GM18502 (cell line): ENCODE data around the gene YY1.
"Not testable (repeated sequence)": the region's sequence is repeated elsewhere in the genome, so short reads cannot be mapped to it uniquely, and the experiment has no call there.

Experiments used
- ATAC-seq: cut with Tn5 transposase; IDR thresholded peaks from one replicate; pipeline ENCODE4 v1.9.1; 2021; ENCODE audit warnings: mild to moderate bottlenecking; ENCODE audit not compliant: unreplicated experiment, poor library complexity

YY1 gene

GRCh38 chr14:100238419-100239210 lies at the start of gene YY1:
TSS of gene YY1 (plus strand) at chr14:100239144. CDS start at chr14:100239245, 101 bp downstream.
- ATAC-seq = peak; percentile 83

GRCh38 chr14:100190126-100190525 lies 48.8 kb upstream of the YY1 start:
- ATAC-seq = no peak

- no peak for ATAC-seq
These were observed 47.2 kb upstream of the YY1 start for GRCh38 chr14:100191584-100192249.

GRCh38 chr14:100192250-100192671 lies 46.7 kb upstream of the YY1 start:
- ATAC-seq = no peak

GRCh38 chr14:100192672-100193416 lies 46.1 kb upstream of the YY1 start:
- peak; percentile 99 for ATAC-seq

- no peak for ATAC-seq
These were observed 45.3 kb upstream of the YY1 start for GRCh38 chr14:100193417-100194357.

- no peak for ATAC-seq
These were observed 39.6 kb upstream of the YY1 start for GRCh38 chr14:100199240-100199860.

- ATAC-seq = no peak
These were observed 38.6 kb upstream of the YY1 start for GRCh38 chr14:100200311-100200710.

- no peak for ATAC-seq
These were observed 37.2 kb upstream of the YY1 start for GRCh38 chr14:100201701-100202100.

- no peak for ATAC-seq
These were observed 36.2 kb upstream of the YY1 start for GRCh38 chr14:100202712-100203111.

GRCh38 chr14:100203146-100203545 lies 35.8 kb upstream of the YY1 start:
- ATAC-seq = no peak

- no peak for ATAC-seq
These were observed 34.7 kb upstream of the YY1 start for GRCh38 chr14:100203962-100204834.

- not testable (repeated sequence) for ATAC-seq
These were observed 34.1 kb upstream of the YY1 start for GRCh38 chr14:100204835-100205167.

GRCh38 chr14:100207588-100207987 lies 31.4 kb upstream of the YY1 start:
- not testable (repeated sequence) for ATAC-seq

GRCh38 chr14:100208136-100208535 lies 30.8 kb upstream of the YY1 start:
- ATAC-seq = not testable (repeated sequence)

- no peak for ATAC-seq
These were observed 27.6 kb upstream of the YY1 start for GRCh38 chr14:100211366-100211765.

- ATAC-seq = no peak
These were observed 27.1 kb upstream of the YY1 start for GRCh38 chr14:100211893-100212292.

- no peak for ATAC-seq
These were observed 26.2 kb upstream of the YY1 start for GRCh38 chr14:100212476-100213333.
